H54 (cell line): ENCODE measurements around the gene KIF24.

ENCODE experiments used
- DNase-seq: peaks from one replicate; pipeline ENCODE4 v3.0.0; 2011; ENCODE audit warnings: low spot score, mixed read lengths; ENCODE audit not compliant: insufficient read length
- FAIRE-seq: peaks from 3 replicates; lab custom pipeline; 2011; peaks lifted over from hg19 to GRCh38; lab: Jason Lieb, UNC
- POLR2A ChIP-seq: IDR thresholded peaks from 2 replicates; pipeline ENCODE4 v1.6.1; 2011; ENCODE audit warnings: low read depth, mild to moderate bottlenecking, low read length

Gene KIF24

DNA sequence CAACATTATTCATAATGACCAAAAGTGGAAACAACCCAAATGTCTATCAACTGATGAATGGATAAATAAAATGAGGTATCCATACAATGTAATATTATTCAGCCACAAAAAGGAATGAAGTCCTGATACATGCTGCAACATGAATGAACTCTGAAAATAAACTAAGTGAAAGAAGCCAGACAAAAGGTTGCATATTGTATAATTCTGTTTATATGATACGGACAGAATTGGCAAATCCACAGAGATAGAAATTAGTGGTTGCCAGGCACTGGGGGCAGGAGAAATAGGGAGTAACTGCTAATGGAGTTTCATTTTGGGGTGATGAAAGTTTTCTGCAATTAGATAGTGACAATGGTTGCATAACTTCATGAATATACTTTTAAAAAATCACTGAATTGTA lies 47.0 kb downstream of the KIF24 start:
- no peak for TF ChIP-seq POLR2A
- FAIRE-seq (no peak), DNase-seq (no peak)

DNA sequence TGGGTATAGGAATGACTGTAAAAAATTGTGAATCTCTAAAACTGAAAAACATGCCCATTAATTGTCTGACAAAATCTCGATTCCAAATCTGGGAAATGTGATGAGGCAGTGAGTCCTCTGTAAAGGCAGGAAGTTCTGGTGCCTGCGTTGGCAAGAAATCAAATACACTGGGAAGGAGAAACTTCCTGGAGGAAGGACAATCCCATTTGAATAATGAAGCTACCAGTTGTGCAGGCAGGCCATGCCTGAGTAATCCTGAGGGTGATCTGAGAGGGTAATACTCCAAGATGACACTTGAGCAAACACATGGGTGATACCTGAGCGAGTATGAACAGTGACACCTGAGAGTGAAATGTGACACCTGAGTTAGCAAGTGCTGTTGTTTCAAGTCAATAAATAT lies 49.7 kb downstream of the KIF24 start:
- TF ChIP-seq POLR2A, result no peak
- FAIRE-seq, result no peak
- no peak for DNase-seq
